Adrenal gland (tissue), 5 donors: Measurements from ENCODE around the gene RHEB.

Experiments used
- CTCF ChIP-seq, 6 experiments: fragments of 450-650 bp in 4 of 6; fragments of 200-600 bp in 2 of 6; sonication (generic) in 1 of 6; IDR thresholded peaks; 1 replicate in 5 of 6; 2 replicates in 1 of 6; pipeline versions ENCODE4 v1.5.1 to v1.8.0; 2016 to 2021; ENCODE audit warnings: antibody characterized with exemption in 6 of 6, mild to moderate bottlenecking in 2 of 6, moderate library complexity in 1 of 6
- POLR2A ChIP-seq, 2 donors: fragments of 450-650 bp; IDR thresholded peaks; one replicate each; pipeline ENCODE4 v1.6.1; 2017; ENCODE audit warnings: antibody characterized with exemption in 2 of 2, mild to moderate bottlenecking in 2 of 2, moderate library complexity in 1 of 2
- donor health status: DM: no; HTN: no; CAD: no.

GRCh38 chr7:151444632-151445031 lies 75.1 kb downstream of the RHEB start:
- TF ChIP-seq CTCF (IDR thresholded peaks at IDR 0.05), result no peak
- TF ChIP-seq POLR2A (IDR thresholded peaks at IDR 0.05), result no peak
